GM21367 (cell line): ENCODE results near the gene HMGN4.
A peak's percentile ranks its signal among the peaks of the same experiment; 100 is the strongest.
"Not testable (repeated sequence)": the region's sequence is repeated elsewhere in the genome, so short reads cannot be mapped to it uniquely, and the experiment has no call there.

Experiments
- ATAC-seq: cut with Tn5 transposase; IDR thresholded peaks from one replicate; pipeline ENCODE4 v1.9.1; 2021; ENCODE audit not compliant: unreplicated experiment

Gene HMGN4

DNA sequence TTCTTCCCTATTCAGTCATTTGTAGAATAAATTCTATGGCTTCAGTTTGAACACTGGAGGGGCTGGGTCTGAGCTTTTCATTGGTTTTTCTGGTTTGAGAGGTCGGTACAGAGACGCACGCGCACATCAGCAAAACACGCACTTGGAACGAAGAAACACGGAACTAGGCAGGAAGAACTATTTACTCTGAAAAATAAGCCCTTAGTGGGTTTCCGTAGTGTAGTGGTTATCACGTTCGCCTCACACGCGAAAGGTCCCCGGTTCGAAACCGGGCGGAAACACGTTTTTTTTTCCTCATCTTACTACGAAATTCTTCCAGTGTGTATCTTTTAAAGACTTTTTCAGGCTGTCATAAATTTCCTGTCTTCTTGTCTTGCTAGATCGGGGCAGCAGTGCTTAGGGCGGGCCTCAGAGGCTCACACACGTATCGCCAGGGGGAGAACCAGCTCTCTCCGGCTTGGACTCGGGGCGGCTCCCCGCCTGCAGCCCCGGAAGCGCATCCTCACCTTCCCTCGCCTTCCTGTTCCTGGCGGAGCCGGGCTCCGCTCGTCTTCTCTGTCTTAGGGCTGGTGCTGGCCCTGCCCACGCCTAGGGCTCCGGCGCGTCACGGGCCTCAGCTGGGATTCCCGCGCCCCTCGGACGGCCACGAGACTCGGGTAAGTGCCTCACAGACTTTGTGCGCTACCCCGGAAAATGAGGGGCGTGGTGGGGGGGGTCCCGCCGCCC lies at the start of gene HMGN4:
TSS of gene HMGN4 (plus strand) at position 521 of the 726 bp plus-strand sequence. CDS start 6,841 bp downstream, outside the sequence.
- ATAC-seq: peak; percentile 47

DNA sequence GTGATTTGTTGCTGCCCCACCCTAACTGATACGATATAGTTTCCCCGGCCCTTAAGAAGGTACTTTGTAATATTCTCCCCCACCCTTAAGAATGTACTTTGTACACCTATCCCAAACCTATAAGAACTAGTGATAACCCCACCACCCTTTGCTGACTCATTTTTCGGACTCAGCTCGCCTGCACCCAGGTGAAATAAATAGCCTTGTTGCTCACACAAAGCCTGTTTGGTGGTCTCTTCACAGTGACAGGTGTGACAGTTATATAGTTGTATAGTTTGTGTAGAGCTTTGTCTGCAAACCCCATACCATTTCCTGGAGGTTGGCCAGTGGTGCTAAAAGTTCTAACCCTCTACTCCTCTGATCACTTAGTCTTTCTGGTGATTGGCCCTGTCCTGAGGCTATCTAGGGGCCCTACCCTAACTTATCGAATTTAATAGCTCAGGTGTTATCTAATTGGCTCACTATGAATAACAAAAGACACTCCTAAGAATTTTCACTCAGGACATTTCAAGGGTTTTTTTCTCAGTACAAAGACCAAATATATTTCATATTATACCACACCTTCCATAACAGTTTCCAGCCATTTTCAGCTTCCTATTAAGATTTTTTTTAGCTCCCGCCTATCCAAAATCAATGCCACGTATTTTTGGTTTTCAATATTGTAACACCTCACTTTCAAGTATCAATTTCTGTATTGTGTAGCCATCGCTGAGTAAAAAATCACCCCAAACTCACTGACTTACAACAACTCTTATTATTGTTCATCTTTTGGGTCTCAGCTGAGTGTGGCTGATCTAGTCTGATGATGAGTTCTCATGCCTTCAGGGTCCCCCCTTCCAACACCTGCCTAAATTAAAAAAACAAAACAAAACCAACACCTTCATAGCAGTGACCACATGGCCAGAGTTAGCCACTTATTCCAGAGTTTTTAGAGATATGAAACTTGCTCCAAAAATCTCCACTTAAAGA lies 47.9 kb upstream of the HMGN4 start:
- no peak for ATAC-seq

GRCh38 chr6:26491604-26492003 lies 46.6 kb upstream of the HMGN4 start:
- no peak for ATAC-seq

DNA sequence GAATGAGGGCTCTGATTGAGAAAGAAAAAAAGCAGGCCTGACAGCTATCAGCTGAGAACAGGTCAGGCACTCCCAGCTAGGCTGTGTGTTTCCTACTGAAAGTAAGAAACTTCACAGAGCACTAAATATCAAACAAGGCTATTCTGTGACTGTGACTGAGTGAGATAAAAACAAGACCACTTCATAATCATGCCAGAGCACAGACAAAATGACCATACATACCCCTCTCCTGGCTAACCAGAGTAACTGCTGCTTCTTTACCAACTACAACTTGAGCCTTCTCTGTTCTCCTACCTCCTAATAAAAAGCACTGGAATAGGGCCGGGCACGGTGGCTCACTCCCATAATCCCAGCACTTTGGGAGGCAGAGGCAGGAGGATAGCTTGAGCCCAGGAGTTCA lies 44.9 kb upstream of the HMGN4 start:
- no peak for ATAC-seq

DNA sequence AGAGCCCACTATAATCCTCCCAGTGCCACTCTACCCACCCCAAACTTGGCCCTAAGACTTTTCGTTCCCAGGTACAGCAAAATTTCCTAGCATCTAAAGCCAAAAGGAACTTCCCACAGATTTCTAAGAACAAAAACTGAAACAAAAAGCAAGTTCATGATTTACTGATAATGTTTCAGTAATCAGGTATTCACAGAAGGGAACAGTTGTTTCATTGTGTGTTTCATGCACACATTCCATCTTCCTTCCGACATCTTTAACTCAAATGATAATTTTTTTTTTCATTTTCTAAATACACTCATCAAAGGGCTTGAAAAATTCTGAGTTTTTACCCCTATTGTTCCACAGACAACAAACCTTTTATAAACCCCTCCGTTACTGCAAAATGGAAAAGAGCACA lies 44.0 kb upstream of the HMGN4 start:
- ATAC-seq: no peak

DNA sequence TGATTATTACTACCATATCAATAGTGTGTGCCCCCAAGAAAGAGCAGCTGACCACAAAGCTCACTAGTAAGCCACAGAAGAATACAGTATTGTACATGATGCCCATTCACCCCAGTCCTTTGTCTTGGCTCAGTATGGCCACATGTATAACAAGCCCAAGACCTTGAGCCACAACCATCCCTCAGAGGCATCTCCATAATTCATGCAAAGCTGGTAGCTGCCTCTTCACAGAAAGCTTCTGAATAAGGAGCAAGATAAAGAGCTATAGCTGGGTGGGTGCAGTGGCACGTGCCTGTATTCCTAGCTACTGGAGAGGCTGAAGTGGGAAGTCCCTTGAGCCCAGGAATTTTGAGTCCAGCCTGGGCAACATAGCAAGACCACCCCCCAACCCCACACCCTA lies 42.9 kb upstream of the HMGN4 start:
- no peak for ATAC-seq

DNA sequence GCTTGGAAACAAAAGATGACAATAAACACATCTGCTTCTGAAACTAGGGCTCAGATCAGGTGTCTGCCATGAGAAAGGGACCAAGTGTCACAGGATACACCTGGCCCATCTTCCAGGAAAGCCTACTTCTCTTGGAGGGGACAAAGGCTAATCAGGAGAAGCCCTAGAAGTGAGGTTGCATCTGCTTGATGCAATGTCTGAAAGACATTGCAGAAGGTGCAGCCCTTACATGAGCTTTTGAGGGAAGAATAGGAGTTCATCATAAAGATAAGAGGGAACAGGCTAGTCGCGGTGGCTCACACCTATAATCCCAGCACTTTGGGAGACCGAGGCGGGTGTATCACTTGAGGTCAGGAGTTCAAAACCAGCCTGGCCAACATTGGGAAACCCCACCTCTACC lies 40.6 kb upstream of the HMGN4 start:
- no peak for ATAC-seq

DNA sequence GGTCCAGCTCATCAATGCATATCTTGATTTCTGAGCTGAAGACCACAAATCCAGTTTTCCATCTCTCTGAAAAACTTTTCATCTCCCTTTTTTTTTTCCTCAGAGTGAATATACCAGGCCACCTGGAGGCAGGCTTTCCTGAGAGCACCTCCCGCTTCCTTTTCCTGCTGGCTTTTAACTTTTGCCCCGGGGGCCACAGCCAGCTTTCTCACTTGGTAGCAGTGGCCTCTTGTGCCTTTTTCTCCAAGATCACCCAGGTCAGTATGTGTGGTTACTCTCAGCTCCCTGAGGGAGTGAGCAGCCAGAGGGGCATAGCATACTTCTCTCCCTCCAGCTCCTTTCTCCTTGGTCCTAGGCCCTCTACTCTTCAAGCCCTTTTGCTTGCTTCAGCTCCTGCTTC lies 38.1 kb upstream of the HMGN4 start, which contains the start of gene BTN1A1:
TSS of gene BTN1A1 (plus strand) at position 202 of the 400 bp plus-strand sequence. CDS start 984 bp downstream, outside the sequence.
- ATAC-seq: no peak

- no peak for ATAC-seq
Measured at GRCh38 chr6:26501482-26501986, 36.6 kb upstream of the HMGN4 start.

- ATAC-seq: no peak
Measured at GRCh38 chr6:26502165-26502564, 36.0 kb upstream of the HMGN4 start.

DNA sequence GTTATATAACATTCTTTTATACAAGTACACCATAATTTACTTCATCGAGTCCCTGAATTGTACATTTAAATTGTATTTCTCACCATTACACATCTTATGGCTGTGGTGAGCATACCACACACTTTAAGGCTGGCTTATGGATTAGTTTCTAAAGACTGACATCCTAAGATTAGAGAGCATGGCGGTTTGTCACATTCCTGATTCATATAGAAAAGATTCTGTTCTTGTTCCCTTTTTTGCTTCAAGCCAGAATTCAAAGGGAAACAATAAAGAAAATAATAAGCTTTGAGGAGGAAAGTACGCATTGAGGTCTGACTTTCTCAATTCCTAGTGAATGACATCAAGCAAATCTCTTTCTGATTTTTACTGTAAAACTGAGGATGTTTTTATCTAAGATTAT lies 35.5 kb upstream of the HMGN4 start:
- no peak for ATAC-seq

- no peak for ATAC-seq
Measured at GRCh38 chr6:26507658-26508057, 30.5 kb upstream of the HMGN4 start.

DNA sequence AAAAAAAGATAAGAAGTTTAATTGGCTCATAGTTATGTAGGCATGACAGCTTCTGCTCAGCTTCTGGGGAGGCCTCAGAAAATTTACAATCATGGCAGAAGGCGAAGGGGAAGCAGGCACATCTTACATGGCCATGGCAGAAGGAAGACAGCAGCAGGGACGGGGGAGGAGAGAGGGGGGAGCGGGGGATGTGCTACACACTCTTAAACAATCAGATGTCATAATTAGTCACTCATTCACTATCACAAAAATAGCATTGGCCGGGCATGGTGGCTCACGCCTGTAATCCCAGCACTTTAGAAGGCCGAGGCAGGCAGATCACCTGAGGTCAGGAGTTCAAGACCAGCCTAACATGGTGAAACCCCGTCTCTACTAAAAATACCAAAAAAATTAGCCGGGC lies 27.1 kb upstream of the HMGN4 start:
- not testable (repeated sequence) for ATAC-seq

- ATAC-seq: no peak
Measured at GRCh38 chr6:26514984-26515383, 23.2 kb upstream of the HMGN4 start.

DNA sequence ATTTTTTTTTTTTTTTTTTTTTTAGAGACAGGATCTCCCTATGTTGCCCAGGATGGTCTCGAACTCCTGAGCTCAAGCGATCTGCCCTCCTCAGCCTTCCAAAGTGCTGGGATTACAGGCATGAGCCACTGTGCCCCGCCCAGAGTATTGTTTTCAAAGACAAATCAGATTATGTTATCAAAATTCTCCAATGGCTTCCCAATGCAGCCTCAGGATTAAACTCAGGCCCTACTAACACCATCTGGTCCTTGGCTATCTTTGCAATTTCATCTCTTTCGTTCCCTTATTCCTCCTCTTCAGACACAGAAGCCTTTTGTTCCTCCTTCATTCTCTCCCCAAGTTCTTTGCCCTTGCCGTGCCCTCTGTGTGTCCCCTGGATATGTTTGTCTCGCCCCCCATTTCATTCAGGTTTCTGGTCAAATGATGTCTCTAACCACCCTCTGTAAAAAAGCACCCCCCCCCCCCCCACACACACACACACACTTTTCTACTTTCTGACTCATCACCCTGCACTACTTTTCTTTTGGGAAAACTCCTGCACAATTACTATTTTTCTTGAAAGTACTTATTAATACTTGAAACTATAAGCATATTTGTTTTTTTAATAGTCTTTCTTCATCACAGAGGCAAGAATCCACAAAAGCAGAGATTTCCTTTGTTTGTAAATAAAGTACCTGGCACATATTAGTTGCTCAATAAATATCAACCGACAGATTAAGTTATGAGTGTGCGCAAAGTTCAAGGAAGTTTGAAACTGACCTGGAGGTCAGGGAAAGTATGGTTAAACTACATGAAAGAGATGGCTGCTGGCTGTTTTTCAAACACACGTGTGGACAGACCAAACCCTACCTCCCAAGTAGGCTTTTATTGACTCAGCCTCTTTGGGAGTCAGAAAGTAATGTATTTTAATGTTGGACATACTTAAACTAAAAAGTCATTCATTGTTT lies 21.4 kb upstream of the HMGN4 start:
- ATAC-seq: no peak

DNA sequence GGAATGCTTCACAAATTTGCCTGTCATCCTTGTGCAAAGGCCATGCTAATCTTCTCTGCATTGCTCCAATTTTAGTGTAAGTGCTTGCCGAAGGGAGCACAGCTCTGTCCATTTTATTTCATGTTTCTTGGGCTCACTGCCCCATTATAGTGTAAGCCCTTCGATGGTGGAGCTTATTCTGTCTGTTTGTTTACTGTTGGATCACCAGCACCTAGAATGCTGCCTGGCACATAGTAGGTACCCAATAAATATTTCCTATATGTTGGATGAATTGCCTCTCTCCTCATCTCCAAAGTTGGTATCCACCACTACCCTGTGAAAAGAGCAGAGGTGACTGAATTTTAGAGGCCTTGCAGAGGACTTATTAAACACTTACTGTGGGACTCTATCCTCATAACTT lies 18.8 kb upstream of the HMGN4 start:
- ATAC-seq: no peak

DNA sequence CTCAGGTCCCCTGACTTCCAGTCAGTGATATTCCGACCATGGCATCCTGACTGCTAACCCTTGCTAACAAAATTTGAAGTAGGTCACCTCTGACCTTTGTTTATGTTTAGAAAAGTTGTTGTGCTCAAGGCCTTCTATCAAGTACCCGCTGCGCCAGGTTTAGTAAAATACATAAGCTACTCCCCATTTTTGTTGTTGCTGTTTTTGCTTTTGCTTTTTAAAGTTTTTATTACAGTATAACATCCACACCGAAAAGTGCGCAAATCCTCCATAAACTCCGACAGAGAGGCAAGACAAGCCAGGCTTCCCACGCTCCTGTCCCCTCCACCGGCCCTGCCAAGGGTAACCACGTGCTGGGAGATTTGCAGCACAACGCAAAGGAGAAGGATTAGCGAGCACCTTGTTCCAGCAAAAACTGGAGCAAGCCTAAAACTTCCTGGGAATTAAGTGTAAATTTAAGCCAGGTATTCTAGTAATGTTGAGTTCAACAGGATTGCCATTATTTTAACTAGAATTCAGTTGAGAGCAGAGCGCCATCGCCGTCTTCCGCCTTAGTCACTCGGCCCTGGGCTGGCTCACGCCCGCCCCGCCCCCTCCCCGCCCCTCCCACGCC lies 17.8 kb upstream of the HMGN4 start:
- peak; percentile 26 for ATAC-seq

- ATAC-seq: peak; percentile 48
Measured at GRCh38 chr6:26520850-26521599, 17.1 kb upstream of the HMGN4 start.

DNA sequence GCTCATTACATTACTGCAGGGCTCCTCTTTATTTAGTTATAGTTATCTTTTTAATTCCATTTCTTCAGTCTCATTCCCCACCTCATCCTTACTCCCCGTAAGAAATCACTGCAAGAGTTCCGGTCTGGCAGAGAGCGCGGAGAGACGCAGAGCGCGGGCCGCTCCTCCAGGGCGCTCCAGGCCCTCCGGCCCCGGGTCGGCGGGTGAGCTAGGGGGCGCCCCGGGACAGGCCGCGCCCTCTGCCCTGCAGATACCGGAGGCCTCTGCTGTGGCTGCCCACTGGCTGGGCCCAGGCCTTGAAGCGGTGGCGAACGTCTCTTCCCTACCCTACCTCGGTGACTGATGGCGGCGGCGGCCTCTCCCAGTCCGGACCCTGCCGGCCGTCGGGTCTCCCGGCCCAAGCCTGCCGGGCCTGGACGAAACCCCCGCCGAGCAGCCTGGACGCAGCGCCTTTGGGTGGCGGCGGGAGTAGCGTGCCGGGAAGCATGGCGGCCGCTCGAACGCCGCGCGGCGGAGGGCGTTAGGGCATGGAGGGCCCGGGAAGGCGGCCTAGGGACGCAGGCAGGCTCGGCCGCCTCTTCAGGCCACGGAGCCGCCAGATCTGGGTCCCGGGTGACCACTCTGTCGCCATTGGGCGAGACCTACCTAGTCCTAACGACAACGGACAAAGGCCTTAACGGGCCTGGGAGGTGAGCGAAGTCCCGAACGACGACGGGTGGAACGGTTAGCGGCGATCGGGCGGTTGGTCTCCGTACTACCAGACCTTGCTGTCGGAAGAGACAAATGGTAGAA lies 16.4 kb upstream of the HMGN4 start:
- ATAC-seq: peak; percentile 68
